Stomach (tissue), 4 donors: ENCODE results near the gene TEDC1.

Source experiments
- EP300 ChIP-seq: sonication (generic); formaldehyde crosslinking; IDR thresholded peaks from one replicate; pipeline ENCODE4 v1.6.1; 2017; ENCODE audit warnings: antibody characterized with exemption
- POLR2A ChIP-seq, 4 donors: fragments of 450-650 bp; IDR thresholded peaks; one replicate each; pipeline ENCODE4 v1.6.1; 2016; ENCODE audit warnings: antibody characterized with exemption in 4 of 4, control low read depth in 2 of 4, mild to moderate bottlenecking in 1 of 4, moderate library complexity in 1 of 4
- POLR2AphosphoS5 ChIP-seq, 3 donors: sonication (generic); formaldehyde crosslinking; IDR thresholded peaks; one replicate each; pipeline ENCODE4 v1.6.1; 2016; ENCODE audit warnings: antibody characterized with exemption in 3 of 3
- TF ChIP-seq, protein P1 (sequence below), 7 experiments: fragments of 450-650 bp in 4 of 7; fragments of 200-600 bp in 3 of 7; sonication (generic) in 3 of 7; IDR thresholded peaks; one replicate each; pipeline ENCODE4 v1.5.1; 2016 to 2019; ENCODE audit warnings: antibody characterized with exemption in 7 of 7, control low read depth in 2 of 7, mild to moderate bottlenecking in 1 of 7

DNA sequence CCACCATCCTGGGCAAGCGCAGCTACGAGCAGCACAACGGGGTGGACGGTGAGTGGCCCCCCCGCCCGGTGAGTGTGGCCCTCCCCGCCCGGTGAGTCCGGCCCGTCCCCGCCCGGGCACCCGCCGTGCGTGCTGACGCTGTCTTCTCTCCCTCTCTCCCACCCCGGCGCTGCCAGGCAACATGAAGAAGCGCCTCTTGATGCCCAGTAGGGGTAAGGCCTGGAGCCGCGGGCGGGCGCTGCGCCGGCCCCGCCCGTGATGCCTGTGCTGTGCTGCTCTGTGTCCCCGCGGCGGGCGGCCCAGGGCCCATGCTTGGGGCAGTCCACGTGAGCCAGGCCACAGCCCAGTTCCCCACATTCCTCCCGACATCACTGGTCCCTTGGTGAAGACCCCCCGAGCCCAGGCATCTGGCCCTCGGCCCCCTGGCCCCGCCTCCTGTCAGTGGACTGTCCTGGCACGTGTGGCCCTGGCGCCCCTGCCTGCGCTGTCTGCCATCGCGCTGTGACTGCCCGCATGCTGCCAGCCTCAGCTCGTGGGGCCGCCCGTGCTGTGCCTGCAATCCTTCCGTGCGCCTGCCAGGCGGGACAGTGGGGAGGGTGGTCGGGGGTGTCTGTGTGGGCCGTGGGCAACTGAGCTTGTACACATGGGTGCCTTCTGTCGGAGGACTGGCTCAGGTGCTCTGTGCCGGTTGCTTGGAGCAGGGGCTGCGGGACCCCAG, 24.4 kb upstream of the TEDC1 start:
- TF ChIP-seq, protein P1, sequence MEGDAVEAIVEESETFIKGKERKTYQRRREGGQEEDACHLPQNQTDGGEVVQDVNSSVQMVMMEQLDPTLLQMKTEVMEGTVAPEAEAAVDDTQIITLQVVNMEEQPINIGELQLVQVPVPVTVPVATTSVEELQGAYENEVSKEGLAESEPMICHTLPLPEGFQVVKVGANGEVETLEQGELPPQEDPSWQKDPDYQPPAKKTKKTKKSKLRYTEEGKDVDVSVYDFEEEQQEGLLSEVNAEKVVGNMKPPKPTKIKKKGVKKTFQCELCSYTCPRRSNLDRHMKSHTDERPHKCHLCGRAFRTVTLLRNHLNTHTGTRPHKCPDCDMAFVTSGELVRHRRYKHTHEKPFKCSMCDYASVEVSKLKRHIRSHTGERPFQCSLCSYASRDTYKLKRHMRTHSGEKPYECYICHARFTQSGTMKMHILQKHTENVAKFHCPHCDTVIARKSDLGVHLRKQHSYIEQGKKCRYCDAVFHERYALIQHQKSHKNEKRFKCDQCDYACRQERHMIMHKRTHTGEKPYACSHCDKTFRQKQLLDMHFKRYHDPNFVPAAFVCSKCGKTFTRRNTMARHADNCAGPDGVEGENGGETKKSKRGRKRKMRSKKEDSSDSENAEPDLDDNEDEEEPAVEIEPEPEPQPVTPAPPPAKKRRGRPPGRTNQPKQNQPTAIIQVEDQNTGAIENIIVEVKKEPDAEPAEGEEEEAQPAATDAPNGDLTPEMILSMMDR (IDR thresholded peaks at IDR 0.05), result no peak
- TF ChIP-seq EP300 (no peak), POLR2A (IDR thresholded peaks at IDR 0.05) (no peak), POLR2AphosphoS5 (IDR thresholded peaks at IDR 0.05) (no peak)
